ENCODE measurements around the gene ZFP62.
"Not testable (repeated sequence)": the region's sequence is repeated elsewhere in the genome, so short reads cannot be mapped to it uniquely, and the experiment has no call there.

Gene ZFP62

DNA sequence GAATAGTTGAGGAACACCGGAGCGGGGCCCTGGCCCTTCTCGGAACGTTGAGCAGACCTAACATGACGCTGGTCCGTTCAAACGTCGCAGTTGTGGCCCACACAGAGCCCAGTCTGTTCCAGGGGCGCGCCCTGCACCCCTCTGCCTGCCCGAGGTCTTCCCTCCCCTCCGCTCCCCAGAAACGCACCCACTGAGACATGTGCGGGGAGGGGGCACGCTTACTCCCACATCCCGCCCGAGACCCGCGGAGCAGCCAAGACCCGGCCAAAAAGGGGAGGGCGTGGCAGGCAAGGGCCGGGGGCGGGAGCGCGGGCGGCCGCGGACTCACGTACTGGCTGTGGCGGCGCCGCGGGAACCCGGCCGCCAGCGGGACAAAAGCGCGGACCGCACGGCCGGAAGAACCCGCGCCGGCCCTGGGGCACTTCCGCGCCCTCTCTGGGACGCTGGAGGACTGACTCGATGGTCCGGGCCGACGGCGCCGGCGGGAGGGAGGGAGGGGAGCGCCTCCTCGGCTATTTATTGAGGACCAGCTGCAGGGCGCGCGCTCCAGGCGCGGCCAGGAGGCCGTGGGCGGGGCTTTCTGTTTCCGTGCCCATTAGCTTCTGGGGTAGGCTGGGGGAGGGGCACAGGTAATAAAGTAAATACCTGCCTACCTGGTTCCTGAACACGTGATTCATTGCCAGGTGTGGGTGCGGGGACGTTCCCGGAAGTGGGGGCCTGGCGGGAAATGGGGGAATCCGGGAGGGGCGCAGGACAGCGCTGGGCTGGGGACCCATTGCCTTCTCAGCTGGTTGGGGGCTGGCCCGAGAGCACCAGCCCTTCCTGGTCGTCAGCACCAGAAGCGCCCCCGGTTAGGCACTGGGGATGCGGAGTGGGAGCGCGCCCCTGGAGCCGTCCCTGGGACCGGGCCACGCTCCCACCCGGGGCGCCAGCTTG, at the start of gene ZFP62:
ZFP62 (minus strand) TSS at position 390 of the 936 bp plus-strand sequence; CDS start at position 333, 57 bp downstream.
- peak; percentile 84 to 85 for DNase-seq

GRCh38 chr5:180910735-180911134, 49.7 kb upstream of the ZFP62 start:
- no peak for DNase-seq

DNA sequence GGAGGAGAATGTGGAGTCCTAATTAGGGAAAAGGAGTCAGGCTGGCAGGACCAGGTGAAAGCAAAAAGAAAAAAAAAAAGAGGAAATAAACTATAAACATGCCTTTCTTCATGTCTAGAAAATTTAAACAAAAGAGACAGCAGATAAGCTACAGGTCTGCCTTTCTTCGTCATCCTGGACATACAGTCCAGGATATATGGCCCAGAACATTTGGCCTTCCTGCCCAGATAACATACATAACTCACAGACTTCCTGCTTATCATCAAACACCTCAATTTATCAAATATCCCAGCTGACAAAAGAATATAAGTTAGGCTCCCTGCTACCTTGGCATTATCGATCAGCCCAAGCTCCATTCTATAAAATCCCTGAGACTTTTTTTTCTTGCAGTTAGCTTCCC, 49.1 kb upstream of the ZFP62 start:
- DNase-seq: no peak

GRCh38 chr5:180909782-180910181, 48.7 kb upstream of the ZFP62 start:
- no peak for DNase-seq

DNA sequence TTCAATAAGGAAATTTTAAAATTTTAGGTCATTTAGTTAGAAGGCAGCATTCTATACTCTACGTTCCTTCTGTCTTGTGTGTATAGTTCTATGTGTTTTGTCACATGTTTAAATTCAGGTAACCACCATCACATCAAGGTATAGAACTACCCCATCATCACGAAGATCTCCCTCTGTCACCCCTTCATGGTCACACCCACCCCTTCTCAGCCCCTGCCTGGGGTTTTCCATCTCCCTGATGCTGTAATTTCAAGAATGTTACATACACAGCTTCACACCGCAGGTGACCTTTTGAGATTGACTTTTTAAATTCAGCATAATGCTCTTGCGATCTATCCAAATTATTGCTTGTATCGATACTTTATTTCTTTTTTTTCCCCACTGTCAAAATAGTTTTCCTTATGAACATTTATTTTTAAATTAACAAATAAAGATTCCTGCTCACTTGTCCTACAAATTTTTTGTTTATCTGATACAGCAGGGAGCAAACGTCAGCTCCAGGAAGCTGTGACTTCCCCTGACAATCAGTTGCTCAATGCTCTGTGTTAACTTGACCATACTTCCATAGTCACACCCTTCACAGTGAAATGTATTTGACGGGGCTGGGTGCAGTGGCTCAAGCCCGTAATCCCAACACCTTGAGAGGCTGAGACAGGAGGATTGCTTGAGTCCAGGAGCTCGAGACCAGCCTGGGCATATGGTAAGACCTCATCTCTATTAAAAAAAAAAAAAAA, 48.1 kb upstream of the ZFP62 start:
- DNase-seq: no peak

- no peak for DNase-seq
These were observed 47.3 kb upstream of the ZFP62 start for GRCh38 chr5:180908400-180908799.

DNA sequence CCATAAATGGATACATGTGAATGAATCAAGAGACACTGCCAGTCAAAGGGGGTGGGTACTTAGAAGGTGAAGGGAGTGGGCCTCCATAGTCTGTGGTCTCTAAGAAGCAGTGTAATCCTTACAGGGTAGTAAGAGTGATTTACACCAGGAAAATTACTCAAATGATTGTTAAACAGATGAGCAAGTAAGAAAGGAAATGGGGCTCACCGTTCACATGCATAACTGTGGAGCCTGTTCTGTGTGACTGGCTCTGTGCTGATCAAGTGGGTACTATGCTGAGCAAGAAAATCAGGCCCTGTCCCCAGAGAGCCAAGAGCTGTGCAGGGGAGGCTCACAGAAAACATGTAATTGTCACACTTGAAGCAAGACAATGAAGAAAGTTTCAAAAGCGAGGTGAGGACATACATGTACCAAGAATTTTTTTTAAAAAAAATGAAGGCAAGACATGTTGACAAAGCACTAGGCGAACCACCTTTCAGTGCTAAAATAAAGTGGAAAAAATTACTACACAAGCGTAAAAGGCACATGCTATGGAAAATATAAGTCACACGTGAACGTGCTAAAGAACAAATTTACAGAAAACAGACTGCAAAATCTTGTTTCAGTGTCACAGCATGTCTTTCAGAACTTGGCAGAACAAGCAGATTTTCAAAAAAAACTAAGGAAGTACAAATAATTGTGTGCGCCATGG, 40.4 kb upstream of the ZFP62 start:
- no peak for DNase-seq

GRCh38 chr5:180900178-180900577, 39.1 kb upstream of the ZFP62 start:
- DNase-seq: no peak

DNA sequence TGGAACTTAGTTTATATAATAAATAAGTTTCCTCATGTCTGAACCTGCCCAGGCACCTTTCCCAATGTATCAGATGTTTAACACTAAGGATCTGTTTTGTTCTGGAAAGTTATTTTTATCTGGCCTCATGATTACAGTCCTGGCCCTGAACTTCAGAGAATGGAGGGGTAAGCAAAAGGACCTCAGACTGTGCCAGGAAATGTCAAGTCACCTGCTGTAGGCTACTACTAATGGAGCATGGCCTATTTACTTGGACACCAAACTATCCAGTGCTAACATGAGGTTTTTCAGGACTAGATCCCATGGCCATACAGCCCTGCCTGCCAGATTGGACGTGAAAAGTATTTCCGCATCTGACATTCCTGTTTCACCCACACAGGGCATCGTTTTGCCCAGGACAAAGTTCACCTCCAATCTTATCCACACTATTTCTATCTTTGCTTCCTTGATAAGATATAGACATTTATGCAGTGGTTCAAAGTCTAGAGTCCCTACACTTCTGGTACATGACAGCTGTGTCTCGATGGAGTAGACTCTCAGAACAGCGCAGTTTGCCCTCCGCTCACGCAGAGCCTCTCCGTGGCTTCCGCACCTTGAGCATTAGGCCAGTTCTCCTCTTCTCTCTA, 37.7 kb upstream of the ZFP62 start, which contains the start of gene BTNL8:
BTNL8 (plus strand) TSS at position 539 of the 626 bp plus-strand sequence. CDS start 152 bp downstream, outside the sequence.
- no peak for DNase-seq

GRCh38 chr5:180895330-180895729, 34.3 kb upstream of the ZFP62 start:
- not testable (repeated sequence) for DNase-seq

DNA sequence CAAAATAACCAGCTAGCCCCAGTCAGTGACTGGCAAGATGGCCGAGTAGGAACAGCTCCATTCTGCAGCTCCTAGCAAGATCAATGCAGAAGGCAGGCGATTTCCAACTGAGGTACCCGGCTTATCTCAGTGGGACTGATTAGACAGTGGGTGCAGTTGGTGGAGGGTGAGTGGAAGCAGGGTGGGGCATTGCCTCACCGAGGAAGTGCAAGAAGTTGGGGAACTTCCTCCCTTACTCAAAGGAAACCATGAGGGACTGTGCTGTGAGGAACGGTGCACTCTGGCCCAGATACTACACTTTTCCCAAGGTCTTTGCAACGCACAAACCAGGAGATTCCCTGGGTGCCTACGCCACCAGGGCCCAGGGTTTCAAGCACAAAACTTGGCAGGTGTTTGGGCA, 28.3 kb upstream of the ZFP62 start:
- DNase-seq: no peak

GRCh38 chr5:180885845-180886529, 24.9 kb upstream of the ZFP62 start:
- DNase-seq: not testable (repeated sequence)

DNA sequence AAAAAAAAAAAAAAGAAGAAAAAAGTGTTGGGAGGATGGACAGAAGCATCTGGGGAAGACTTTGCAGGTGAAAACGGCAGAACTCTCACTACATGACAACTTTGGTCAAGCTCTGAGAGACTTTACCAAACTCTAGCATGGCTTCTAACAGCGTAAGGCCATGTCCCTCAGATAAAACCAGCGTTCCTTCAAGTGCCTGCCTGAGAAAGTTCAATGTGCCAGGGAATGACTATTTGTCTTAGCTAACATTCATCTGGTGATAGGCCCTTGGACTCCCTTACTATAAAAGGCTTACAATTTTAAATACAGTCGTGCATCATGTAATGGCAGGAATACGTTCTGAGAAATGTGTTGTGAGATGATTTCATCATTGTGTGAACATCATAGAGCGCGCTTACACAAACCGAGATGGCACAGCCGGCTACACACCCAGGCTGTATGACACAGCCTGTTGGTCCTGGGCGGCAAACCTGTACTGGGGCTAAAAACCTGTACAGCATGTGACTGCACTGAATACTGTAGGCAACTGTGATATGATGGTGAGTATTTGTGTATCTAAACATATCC, 14.9 kb upstream of the ZFP62 start:
- no peak for DNase-seq

GRCh38 chr5:180874804-180875582, 13.9 kb upstream of the ZFP62 start:
- no peak for DNase-seq

GRCh38 chr5:180873615-180874520, 12.8 kb upstream of the ZFP62 start:
- no peak for DNase-seq

GRCh38 chr5:180872419-180872818, 11.3 kb upstream of the ZFP62 start:
- DNase-seq: no peak

DNA sequence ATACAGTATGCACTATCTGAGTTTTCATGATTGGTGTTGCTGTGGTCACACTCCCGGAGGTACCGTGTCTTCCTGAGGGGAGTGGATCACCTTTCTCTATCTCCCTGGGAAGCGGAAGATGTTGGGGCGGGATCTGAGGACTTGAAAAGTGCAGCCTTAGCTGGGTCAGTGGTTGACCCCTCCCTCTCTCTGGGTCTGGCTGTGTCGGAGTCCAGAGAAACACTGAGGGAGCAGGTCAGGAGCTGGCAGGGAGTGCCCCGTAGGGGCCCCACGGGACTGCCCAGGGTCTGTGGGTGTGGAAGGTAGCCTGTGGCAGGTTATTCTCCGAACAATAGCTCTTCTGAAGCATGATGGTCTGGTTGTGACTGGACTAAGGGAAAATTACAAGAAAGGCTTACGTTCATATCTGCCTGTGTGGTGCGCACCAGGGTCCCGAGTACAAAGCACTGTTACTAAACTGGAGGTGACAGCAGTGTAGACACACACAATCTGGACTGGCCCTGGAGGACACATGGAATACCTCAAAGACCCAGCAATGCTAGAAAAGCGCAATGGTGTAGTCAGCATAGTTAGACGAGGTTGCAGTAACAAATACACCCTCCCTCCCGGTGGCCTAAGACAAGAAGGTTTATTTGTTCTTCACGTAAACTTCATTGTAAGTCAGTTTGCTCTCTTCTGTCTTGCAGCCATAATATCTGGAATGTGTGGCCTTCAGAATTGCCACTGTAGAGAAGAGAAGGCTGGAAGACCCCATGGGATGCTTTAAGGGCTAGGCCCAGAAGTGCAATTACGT, 9.4 kb upstream of the ZFP62 start:
- DNase-seq: no peak

DNA sequence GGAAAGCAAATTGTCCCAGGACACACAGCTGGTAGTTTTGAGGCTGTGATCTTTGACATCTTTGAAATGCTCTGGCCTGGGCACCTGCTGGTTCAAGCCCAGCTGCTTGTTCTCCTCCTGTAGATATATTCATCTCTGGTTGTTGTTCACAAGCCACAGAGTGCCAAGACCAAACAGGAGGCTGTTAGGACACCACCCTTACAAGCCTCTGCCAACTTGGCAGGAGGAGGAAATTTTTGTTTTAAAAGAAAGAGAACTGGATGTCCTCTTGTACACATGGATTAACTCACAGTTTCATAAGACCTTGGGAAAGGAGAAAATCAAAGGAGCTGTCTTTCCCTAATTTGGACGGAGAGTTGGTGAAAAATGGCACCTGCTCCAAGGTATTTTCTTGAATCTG, 8.5 kb upstream of the ZFP62 start:
- DNase-seq: no peak

GRCh38 chr5:180868960-180869359, 7.9 kb upstream of the ZFP62 start:
- peak; percentile 72 to 78 for DNase-seq

Measured in stimulated activated CD4-positive, alpha-beta T cell treated with anti-CD3 and anti-CD28 coated beads, Interleukin-2, amount 100 ng/mL, for 48 hours (primary cell).